Naive thymus-derived CD4-positive, alpha-beta T cell (primary cell): ENCODE measurements around the gene HMGXB3. TPM values are rescaled to one million over a fixed set of nuclear protein-coding genes. Genes with fewer than 3 reads are reported as not detected.

ENCODE experiments used
- ATAC-seq: fragments of 150-1000 bp; cut with Tn5 transposase; 2 replicates; pipeline ENCODE4 v1.10.0; 2021; ENCODE audit warnings: mild to moderate bottlenecking, moderate library complexity
- CTCF ChIA-PET: fragments of 350-600 bp; sonication (Branson Sonifier 250); formaldehyde crosslinking; loops from one replicate; lab custom pipeline; 2021; ENCODE audit warnings: antibody characterized with exemption; lab: Charles Lee
- POLR2A ChIA-PET: fragments of 350-600 bp; sonication (Branson Sonifier 250); formaldehyde crosslinking; loops from one replicate; lab custom pipeline; 2021; ENCODE audit warnings: antibody characterized with exemption, inconsistent platforms; lab: Charles Lee
- DNase-seq, 9 donors: peaks; one replicate each; pipeline versions ENCODE4 v3.0.0 to v3.0.0-alpha.2; 2020 to 2022; ENCODE audit warnings: mixed read lengths in 1 of 9
- H3K27ac ChIP-seq: one replicate; pipeline ENCODE4 v1.7.0; 2013; ENCODE audit warnings: mild to moderate bottlenecking, low read depth, low read length, moderate library complexity
- H3K27me3 ChIP-seq, 2 donors: one replicate each; pipeline ENCODE4 v1.7.0; 2013; ENCODE audit warnings: low read length in 2 of 2, mild to moderate bottlenecking in 2 of 2, moderate library complexity in 2 of 2; ENCODE audit not compliant: control insufficient read depth in 2 of 2, insufficient read depth in 2 of 2
- H3K36me3 ChIP-seq, 3 experiments: 1 replicate in 2 of 3; 2 replicates in 1 of 3; pipeline ENCODE4 v1.7.0; 2013; ENCODE audit warnings: low read length in 3 of 3, mild to moderate bottlenecking in 3 of 3, moderate library complexity in 1 of 3; ENCODE audit not compliant: insufficient read depth in 3 of 3, control insufficient read depth in 2 of 3
- H3K4me1 ChIP-seq, 2 donors: one replicate each; pipeline ENCODE4 v1.7.0; 2013; ENCODE audit warnings: low read length in 2 of 2, mild to moderate bottlenecking in 2 of 2, moderate library complexity in 1 of 2; ENCODE audit not compliant: control insufficient read depth in 2 of 2, insufficient read depth in 2 of 2
- H3K4me3 ChIP-seq: 2 replicates; pipeline ENCODE4 v1.7.0; 2013; ENCODE audit warnings: mild to moderate bottlenecking, low read length
- H3K9me3 ChIP-seq, 3 experiments: 1 replicate in 2 of 3; 2 replicates in 1 of 3; pipeline ENCODE4 v1.7.0; 2013; ENCODE audit warnings: low read length in 3 of 3; ENCODE audit not compliant: control insufficient read depth in 2 of 3
- H3K27ac Mint-ChIP-seq, 9 donors: one replicate each; pipeline ENCODE4 v1.8.0; 2020 to 2022; ENCODE audit warnings: mixed read lengths in 9 of 9, mild to moderate bottlenecking in 8 of 9, moderate library complexity in 5 of 9, inconsistent platforms in 2 of 9
- H3K27me3 Mint-ChIP-seq, 5 donors: one replicate each; pipeline ENCODE4 v1.8.0; 2021 to 2022; ENCODE audit warnings: mixed read lengths in 5 of 5, mild to moderate bottlenecking in 1 of 5
- H3K36me3 Mint-ChIP-seq, 5 donors: one replicate each; pipeline ENCODE4 v1.8.0; 2020 to 2022; ENCODE audit warnings: mixed read lengths in 5 of 5, mild to moderate bottlenecking in 3 of 5, inconsistent platforms in 1 of 5
- H3K4me1 Mint-ChIP-seq, 7 donors: one replicate each; pipeline ENCODE4 v1.8.0; 2020 to 2022; ENCODE audit warnings: mixed read lengths in 7 of 7, mild to moderate bottlenecking in 3 of 7, inconsistent platforms in 1 of 7
- H3K4me3 Mint-ChIP-seq, 10 donors: one replicate each; pipeline ENCODE4 v1.8.0; 2020 to 2022; ENCODE audit warnings: mild to moderate bottlenecking in 10 of 10, mixed read lengths in 10 of 10, moderate library complexity in 6 of 10, inconsistent platforms in 2 of 10
- H3K9me3 Mint-ChIP-seq, 11 donors: one replicate each; pipeline ENCODE4 v1.8.0; 2020 to 2022; ENCODE audit warnings: mixed read lengths in 11 of 11, mild to moderate bottlenecking in 4 of 11, inconsistent platforms in 1 of 11, moderate library complexity in 1 of 11
- intact Hi-C, 2 donors: fragments of 100-400 bp; cut with micrococcal nuclease; formaldehyde crosslinking; loops; one replicate each; pipeline ENCODE4 v1.15.1; 2023
- polyA plus RNA-seq, 2 donors: library from polyadenylated mRNA; unstranded; fragments of 300-500 nt; fragmentation: Illumina TruSeq; gene quantifications; one replicate each; pipeline ENCODE4 v1.2.3, GENCODE V29; 2021
- total RNA-seq, 6 experiments: library from RNA in 5 of 6; stranded (reverse) in 5 of 6; gene quantifications; 1 replicate in 5 of 6; 2 replicates in 1 of 6; pipeline ENCODE4 v1.2.3 and lab custom pipeline; 2021 to 2026

HMGXB3 gene
- total and polyA plus RNA-seq, 7 experiments from 2014 or later: 8.2 to 40.6 (median 29.3) TPM

- no peak for DNase-seq
- no peaks in the 10 kb centered on the region for H3K27me3 Mint-ChIP-seq
- Histone ChIP-seq H3K9me3 (no peaks in the 10 kb centered on the region), H3K4me1 (no peaks in the 10 kb centered on the region), H3K36me3 (peaks cover 8 to 38% (median 13%) of the 10 kb centered on the region in 3 experiments), H3K27me3 (no peaks in the 10 kb centered on the region), H3K4me3 (no peak overlapping the region), H3K27ac (no peak overlapping the region)
- ChIA-PET POLR2A (no interaction called here), CTCF (interaction anchor here (0.5 to 1.6 kb wide), 3 partner anchors 9 to 29 kb away, joined by 3 to 5 read pairs (median 3); no protein-coding TSS in a partner anchor)
- intact Hi-C loops: no loop called here
- no peaks in the 10 kb centered on the region for H3K9me3 Mint-ChIP-seq
- ATAC-seq: no peak
- no peaks in the 10 kb centered on the region for H3K4me1 Mint-ChIP-seq
- no peak overlapping the region for H3K27ac Mint-ChIP-seq
- peaks cover 5 to 27% (median 11%) of the 10 kb centered on the region in 5 donors for H3K36me3 Mint-ChIP-seq
- no peak overlapping the region for H3K4me3 Mint-ChIP-seq
Measured at GRCh38 chr5:149981206-149981605, 19.3 kb upstream of the HMGXB3 start.

GRCh38 chr5:149982505-149982904, 18.0 kb upstream of the HMGXB3 start:
- Histone ChIP-seq H3K4me1 (no peaks in the 10 kb centered on the region), H3K36me3 (peaks cover 8 to 34% (median 13%) of the 10 kb centered on the region in 3 experiments), H3K9me3 (no peaks in the 10 kb centered on the region), H3K27me3 (no peaks in the 10 kb centered on the region), H3K4me3 (no peak overlapping the region), H3K27ac (no peak overlapping the region)
- DNase-seq: no peak
- ChIA-PET CTCF (no interaction called here), POLR2A (no interaction called here)
- H3K4me3 Mint-ChIP-seq: no peak overlapping the region
- no peaks in the 10 kb centered on the region for H3K27me3 Mint-ChIP-seq
- H3K4me1 Mint-ChIP-seq: no peaks in the 10 kb centered on the region
- ATAC-seq: no peak
- H3K27ac Mint-ChIP-seq: no peak overlapping the region
- H3K36me3 Mint-ChIP-seq: peaks cover 5 to 25% (median 11%) of the 10 kb centered on the region in 5 donors
- H3K9me3 Mint-ChIP-seq: no peaks in the 10 kb centered on the region
- intact Hi-C loops: no loop called here

GRCh38 chr5:149988126-149988525, 12.4 kb upstream of the HMGXB3 start:
- Histone ChIP-seq H3K27me3 (no peaks in the 10 kb centered on the region), H3K4me1 (no peaks in the 10 kb centered on the region), H3K4me3 (no peak overlapping the region), H3K27ac (no peak overlapping the region), H3K36me3 (no peaks in the 10 kb centered on the region), H3K9me3 (no peaks in the 10 kb centered on the region)
- H3K4me3 Mint-ChIP-seq: no peak overlapping the region
- no peaks in the 10 kb centered on the region for H3K4me1 Mint-ChIP-seq
- H3K27ac Mint-ChIP-seq: no peak overlapping the region
- ChIA-PET CTCF (no interaction called here), POLR2A (no interaction called here)
- H3K36me3 Mint-ChIP-seq: no peaks in the 10 kb centered on the region
- intact Hi-C loops: no loop called here
- H3K9me3 Mint-ChIP-seq: no peaks in the 10 kb centered on the region
- no peak for ATAC-seq
- no peak for DNase-seq
- H3K27me3 Mint-ChIP-seq: no peaks in the 10 kb centered on the region

GRCh38 chr5:149990518-149991376, 9.8 kb upstream of the HMGXB3 start:
- Histone ChIP-seq H3K4me3 (no peak overlapping the region), H3K36me3 (peaks cover 0 to 8% (median 0%) of the 10 kb centered on the region in 3 experiments), H3K27me3 (no peaks in the 10 kb centered on the region), H3K9me3 (no peaks in the 10 kb centered on the region), H3K4me1 (no peaks in the 10 kb centered on the region), H3K27ac (no peak overlapping the region)
- ATAC-seq (peak; percentile 98), DNase-seq (peak; percentile 28 to 65 (median 57))
- Mint-ChIP-seq H3K36me3 (peaks cover 0 to 10% (median 4%) of the 10 kb centered on the region in 5 donors), H3K4me1 (no peaks in the 10 kb centered on the region), H3K27ac (no peak overlapping the region), H3K27me3 (no peaks in the 10 kb centered on the region), H3K4me3 (no peak overlapping the region), H3K9me3 (no peaks in the 10 kb centered on the region)
- ChIA-PET POLR2A (interaction anchor here (2.0 kb wide), 1 partner anchor 10 kb away, joined by 7 read pairs; the partner anchor contains the start of genes HMGXB3 and TIGD6), CTCF (interaction anchor here (0.6 to 5.9 kb wide), 10 partner anchors 10 to 354 kb away, joined by 3 to 93 read pairs (median 5); no protein-coding TSS in a partner anchor)
- intact Hi-C loops: loop anchor here (1.0 to 5.0 kb wide), 7 partner anchors 10 to 354 kb away; partner anchors contain the start of genes HMGXB3 (in 2 of the 2), SLC26A2 (in 2 of the 2) and TIGD6 (in 2 of the 2)

GRCh38 chr5:149993471-149993870, 7.1 kb upstream of the HMGXB3 start:
- peaks cover 0 to 15% (median 0%) of the 10 kb centered on the region in 3 experiments for H3K36me3 ChIP-seq
- DNase-seq: no peak
- POLR2A ChIA-PET: interaction anchor here (0.8 to 0.9 kb wide), 2 partner anchors 9 to 382 kb away, joined by 3 to 4 read pairs; no protein-coding TSS in a partner anchor
- no peak overlapping the region for H3K27ac ChIP-seq
- CTCF ChIA-PET: interaction anchor here (5.9 kb wide), 1 partner anchor 161 kb away, joined by 93 read pairs; no protein-coding TSS in a partner anchor
- H3K4me1 ChIP-seq: no peaks in the 10 kb centered on the region
- Mint-ChIP-seq H3K4me3 (no peak overlapping the region), H3K4me1 (peaks cover 0 to 1% (median under 1%) of the 10 kb centered on the region in 7 donors), H3K9me3 (no peaks in the 10 kb centered on the region), H3K36me3 (peaks cover 0 to 17% (median 11%) of the 10 kb centered on the region in 5 donors), H3K27ac (no peak overlapping the region), H3K27me3 (no peaks in the 10 kb centered on the region)
- no peaks in the 10 kb centered on the region for H3K9me3 ChIP-seq
- no peak for ATAC-seq
- H3K27me3 ChIP-seq: no peaks in the 10 kb centered on the region
- H3K4me3 ChIP-seq: no peak overlapping the region
- intact Hi-C loops: loop anchor here in 1 of 2 donors (5.0 kb wide), 1 partner anchor 141 kb away; no protein-coding TSS in a partner anchor

GRCh38 chr5:149995385-149996204, 4.9 kb upstream of the HMGXB3 start:
- H3K9me3 ChIP-seq: no peaks in the 10 kb centered on the region
- no peak for DNase-seq
- Mint-ChIP-seq H3K4me3 (no peak overlapping the region), H3K36me3 (peaks cover 0 to 17% (median 11%) of the 10 kb centered on the region in 5 donors), H3K4me1 (peaks cover 13 to 19% (median 17%) of the 10 kb centered on the region in 7 donors), H3K9me3 (no peaks in the 10 kb centered on the region), H3K27me3 (no peaks in the 10 kb centered on the region), H3K27ac (peak overlapping the region in 2 of 9 donors; percentile 13 to 14)
- CTCF ChIA-PET: interaction anchor here (1.0 to 5.9 kb wide), 2 partner anchors 163 kb away, joined by 3 to 93 read pairs; no protein-coding TSS in a partner anchor
- H3K27me3 ChIP-seq: no peaks in the 10 kb centered on the region
- POLR2A ChIA-PET: interaction anchor here (1.0 kb wide), 1 partner anchor 35 kb away, joined by 4 read pairs; the partner anchor contains the start of gene SLC26A2
- H3K4me3 ChIP-seq: no peak overlapping the region
- intact Hi-C loops: no loop called here
- H3K27ac ChIP-seq: no peak overlapping the region
- H3K4me1 ChIP-seq: peaks cover 6 to 10% of the 10 kb centered on the region in 2 donors
- H3K36me3 ChIP-seq: peaks cover 0 to 19% (median 0%) of the 10 kb centered on the region in 3 experiments
- no peak for ATAC-seq
